Measurements from ENCODE around the gene LUC7L2. TPM values are rescaled to one million over a fixed set of nuclear protein-coding genes. Genes with fewer than 3 reads are reported as not detected.
"Not testable (repeated sequence)": the region's sequence is repeated elsewhere in the genome, so short reads cannot be mapped to it uniquely, and the experiment has no call there.

Gene LUC7L2
- total RNA-seq, 6 donors from 2014 or later: 57.0 to 133 (median 91.8) TPM

- DNase-seq: no peak
- peak in 1 of 2 donors; percentile 41 for ATAC-seq (ENCODE audit: low FRiP score in 2 of 2)
- Histone ChIP-seq H3K4me3 (no peak overlapping the region), H3K9me3 (no peaks in the 10 kb centered on the region), H3K4me1 (no peaks in the 10 kb centered on the region), H3K27ac (no peak overlapping the region), H3K36me3 (no peaks in the 10 kb centered on the region), H3K27me3 (no peaks in the 10 kb centered on the region)
- WGBS, 2 donors: 69 to 83% methylated on average over 2 of the region's 2 CpGs
- TF ChIP-seq CTCF (IDR thresholded peaks at IDR 0.05) (no peak), EP300 (IDR thresholded peaks at IDR 0.05) (no peak), POLR2A (IDR thresholded peaks at IDR 0.05) (no peak), POLR2AphosphoS5 (IDR thresholded peaks at IDR 0.05) (no peak)
These were observed 31.3 kb upstream of the LUC7L2 start for GRCh38 chr7:139328375-139328774.

- H3K9me3 ChIP-seq: no peaks in the 10 kb centered on the region
- H3K4me1 ChIP-seq: no peaks in the 10 kb centered on the region
- no peak overlapping the region for H3K27ac ChIP-seq
- no peak overlapping the region for H3K4me3 ChIP-seq
- DNase-seq: no peak
- WGBS, 2 donors: 67 to 83% methylated on average over 2 of the region's 2 CpGs
- H3K27me3 ChIP-seq: no peaks in the 10 kb centered on the region
- TF ChIP-seq POLR2A (IDR thresholded peaks at IDR 0.05): no peak
- no peak for TF ChIP-seq POLR2AphosphoS5 (IDR thresholded peaks at IDR 0.05)
- TF ChIP-seq CTCF (IDR thresholded peaks at IDR 0.05): no peak
- no peak for TF ChIP-seq EP300 (IDR thresholded peaks at IDR 0.05)
- no peaks in the 10 kb centered on the region for H3K36me3 ChIP-seq
- ATAC-seq (ENCODE audit: low FRiP score in 2 of 2): no peak
These were observed 30.6 kb upstream of the LUC7L2 start for GRCh38 chr7:139329119-139329518.

GRCh38 chr7:139330333-139331030 is 29.2 kb upstream of the LUC7L2 start:
- Histone ChIP-seq H3K4me3 (no peak overlapping the region), H3K27ac (no peak overlapping the region), H3K36me3 (no peaks in the 10 kb centered on the region), H3K9me3 (no peaks in the 10 kb centered on the region), H3K4me1 (no peaks in the 10 kb centered on the region), H3K27me3 (no peaks in the 10 kb centered on the region)
- no peak for TF ChIP-seq EP300 (IDR thresholded peaks at IDR 0.05)
- TF ChIP-seq POLR2A (IDR thresholded peaks at IDR 0.05): no peak
- no peak for TF ChIP-seq CTCF (IDR thresholded peaks at IDR 0.05)
- no peak for TF ChIP-seq POLR2AphosphoS5 (IDR thresholded peaks at IDR 0.05)
- 73 to 76% methylated on average over 3 of the region's 3 CpGs for WGBS, 2 donors
- no peak for DNase-seq
- no peak for ATAC-seq (ENCODE audit: low FRiP score in 2 of 2)

- H3K36me3 ChIP-seq: no peaks in the 10 kb centered on the region
- TF ChIP-seq POLR2AphosphoS5 (IDR thresholded peaks at IDR 0.05) (no peak), POLR2A (IDR thresholded peaks at IDR 0.05) (no peak), EP300 (IDR thresholded peaks at IDR 0.05) (no peak), CTCF (IDR thresholded peaks at IDR 0.05) (no peak)
- H3K9me3 ChIP-seq: no peaks in the 10 kb centered on the region
- ATAC-seq (ENCODE audit: low FRiP score in 2 of 2) (no peak), DNase-seq (no peak)
- WGBS, 2 donors: 61 to 67% methylated on average over 5 of the region's 5 CpGs
- H3K4me3 ChIP-seq: no peak overlapping the region
- no peak overlapping the region for H3K27ac ChIP-seq
- no peaks in the 10 kb centered on the region for H3K4me1 ChIP-seq
- H3K27me3 ChIP-seq: no peaks in the 10 kb centered on the region
These were observed 26.9 kb upstream of the LUC7L2 start for GRCh38 chr7:139332697-139333359.

- not testable (repeated sequence) for H3K4me3 ChIP-seq; DNase-seq; H3K27me3 ChIP-seq; H3K36me3 ChIP-seq; H3K9me3 ChIP-seq; ATAC-seq (ENCODE audit: low FRiP score in 2 of 2); H3K4me1 ChIP-seq; H3K27ac ChIP-seq
- WGBS, 2 donors: 92 to 96% methylated on average over 13 of the region's 13 CpGs
These were observed 26.3 kb upstream of the LUC7L2 start for GRCh38 chr7:139333443-139333842.
